GM23338 (cell line): ENCODE data around the gene IL17REL. TPM values are rescaled to one million over a fixed set of nuclear protein-coding genes. Genes with fewer than 3 reads are reported as not detected.

Source experiments
- ATAC-seq: fragments of 200-7000 bp; cut with Tn5 transposase; 3 replicates; pipeline ENCODE4 v1.9.1; 2020
- DNase-seq: peaks from one replicate; pipeline ENCODE4 v3.0.0-alpha.2; 2015; ENCODE audit warnings: low spot score
- H2AFZ ChIP-seq: fragments of 200-600 bp; sonication (generic); 2 replicates; pipeline ENCODE4 v1.8.0; 2016; ENCODE audit warnings: antibody characterized with exemption, mild to moderate bottlenecking, moderate library complexity
- H3F3A ChIP-seq: fragments of 200-600 bp; sonication (generic); replicated peaks from 2 replicates; pipeline ENCODE4 v1.8.0; 2017; ENCODE audit warnings: antibody characterized with exemption, mixed run types, low read depth
- H3K27ac ChIP-seq: fragments of 200-600 bp; sonication (generic); 2 replicates; pipeline ENCODE4 v1.6.1; 2016; ENCODE audit warnings: low read depth
- H3K27me3 ChIP-seq: fragments of 200-600 bp; sonication (generic); 2 replicates; pipeline ENCODE4 v1.8.0; 2016; ENCODE audit warnings: mild to moderate bottlenecking, mixed run types, moderate library complexity; ENCODE audit not compliant: insufficient read depth
- H3K36me3 ChIP-seq: fragments of 200-600 bp; sonication (generic); 2 replicates; pipeline ENCODE4 v1.8.0; 2016; ENCODE audit warnings: mild to moderate bottlenecking; ENCODE audit not compliant: insufficient read depth
- H3K4me1 ChIP-seq: fragments of 200-600 bp; sonication (generic); 2 replicates; pipeline ENCODE4 v1.8.0; 2016; ENCODE audit warnings: mild to moderate bottlenecking, moderate library complexity; ENCODE audit not compliant: insufficient read depth
- H3K4me2 ChIP-seq: fragments of 200-600 bp; sonication (generic); 2 replicates; pipeline ENCODE4 v1.7.1; 2017; ENCODE audit warnings: mixed run types
- H3K4me3 ChIP-seq: fragments of 200-600 bp; sonication (generic); 2 replicates; pipeline ENCODE4 v1.6.1; 2016; ENCODE audit warnings: mixed run types
- H3K79me2 ChIP-seq: fragments of 200-600 bp; sonication (generic); replicated peaks from 2 replicates; pipeline ENCODE4 v1.8.0; 2017; ENCODE audit warnings: mild to moderate bottlenecking; ENCODE audit not compliant: insufficient read depth
- H3K9me2 ChIP-seq: fragments of 200-600 bp; sonication (generic); 2 replicates; pipeline ENCODE4 v1.8.0; 2017; ENCODE audit not compliant: insufficient read depth
- H4K20me1 ChIP-seq: fragments of 200-600 bp; sonication (generic); replicated peaks from 2 replicates; pipeline ENCODE4 v1.8.0; 2017; ENCODE audit warnings: mild to moderate bottlenecking; ENCODE audit not compliant: insufficient read depth
- H3K27ac Mint-ChIP-seq: 2 replicates; pipeline ENCODE4 v1.8.0; 2020; ENCODE audit warnings: inconsistent platforms, mild to moderate bottlenecking, moderate library complexity, mixed read lengths
- H3K27me3 Mint-ChIP-seq: 3 replicates; pipeline ENCODE4 v1.8.0; 2022; ENCODE audit warnings: low read depth, mild to moderate bottlenecking, moderate library complexity, mixed read lengths, inconsistent platforms; ENCODE audit not compliant: insufficient read depth, poor library complexity
- H3K36me3 Mint-ChIP-seq: 3 replicates; pipeline ENCODE4 v1.8.0; 2021; ENCODE audit warnings: low read depth, mild to moderate bottlenecking, inconsistent platforms, moderate library complexity, mixed read lengths
- H3K4me1 Mint-ChIP-seq: 3 replicates; pipeline ENCODE4 v1.8.0; 2020; ENCODE audit warnings: mild to moderate bottlenecking, inconsistent platforms, mixed read lengths
- H3K4me3 Mint-ChIP-seq: 3 replicates; pipeline ENCODE4 v1.8.0; 2021; ENCODE audit warnings: moderate library complexity, mild to moderate bottlenecking, inconsistent platforms, mixed read lengths
- H3K9me3 Mint-ChIP-seq: 3 replicates; pipeline ENCODE4 v1.8.0; 2020; ENCODE audit warnings: moderate library complexity, mild to moderate bottlenecking, inconsistent platforms, mixed read lengths
- CREB1 ChIP-seq: fragments of 250-450 bp; sonication (Bioruptor Pico); IDR thresholded peaks from 2 replicates; pipeline ENCODE4 v1.5.0; 2020; ENCODE audit warnings: low read depth, mild to moderate bottlenecking, moderate library complexity
- CTCF ChIP-seq, 2 experiments: fragments of 200-600 bp in 1 of 2; sonication (generic) in 1 of 2; conservative IDR thresholded peaks; 2 replicates each; pipeline versions ENCODE4 v1.5.1 to v1.6.1; 2016 to 2017; ENCODE audit warnings: antibody characterized with exemption in 2 of 2, low read depth in 2 of 2, mild to moderate bottlenecking in 2 of 2, moderate library complexity in 1 of 2
- ETS1 ChIP-seq: IDR thresholded peaks from 2 replicates; pipeline ENCODE4 v1.6.1; 2016; ENCODE audit warnings: antibody characterized with exemption
- EZH2 ChIP-seq: fragments of 200-600 bp; sonication (generic); IDR thresholded peaks from one replicate; pipeline ENCODE4 v1.8.0; 2017; ENCODE audit warnings: antibody characterized with exemption, mild to moderate bottlenecking, low read depth; ENCODE audit not compliant: unreplicated experiment
- EZH2phosphoT487 ChIP-seq: fragments of 200-600 bp; sonication (generic); IDR thresholded peaks from one replicate; pipeline ENCODE4 v1.8.1; 2018; ENCODE audit warnings: antibody characterized with exemption; ENCODE audit not compliant: unreplicated experiment
- JUNB ChIP-seq: IDR thresholded peaks from one replicate; pipeline ENCODE4 v1.6.1; 2016; ENCODE audit warnings: antibody characterized with exemption; ENCODE audit not compliant: unreplicated experiment
- NANOG ChIP-seq: IDR thresholded peaks from 2 replicates; pipeline ENCODE4 v1.6.1; 2016; ENCODE audit warnings: antibody characterized with exemption, borderline replicate concordance
- POLR2AphosphoS5 ChIP-seq: IDR thresholded peaks from 2 replicates; pipeline ENCODE4 v1.6.1; 2016; ENCODE audit warnings: antibody characterized with exemption, low read depth
- REST ChIP-seq: IDR thresholded peaks from one replicate; pipeline ENCODE4 v1.6.1; 2018; ENCODE audit warnings: antibody characterized with exemption; ENCODE audit not compliant: unreplicated experiment
- STAT1 ChIP-seq: IDR thresholded peaks from one replicate; pipeline ENCODE4 v1.6.1; 2016; ENCODE audit warnings: antibody characterized with exemption; ENCODE audit not compliant: unreplicated experiment
- ZNF114 ChIP-seq: fragments of 250-450 bp; sonication (Bioruptor Pico); IDR thresholded peaks from 2 replicates; pipeline ENCODE4 v1.5.0; 2020; ENCODE audit warnings: mild to moderate bottlenecking, moderate library complexity
- ZNF331 ChIP-seq: fragments of 250-450 bp; sonication (Bioruptor Pico); IDR thresholded peaks from 2 replicates; pipeline ENCODE4 v1.5.0; 2020; ENCODE audit warnings: low read depth, mild to moderate bottlenecking, moderate library complexity
- ZNF462 ChIP-seq: fragments of 250-450 bp; sonication (Bioruptor Pico); IDR thresholded peaks from 2 replicates; pipeline ENCODE4 v1.5.0; 2020; ENCODE audit warnings: mild to moderate bottlenecking, moderate library complexity
- polyA plus RNA-seq: library from polyadenylated mRNA; unstranded; fragments of >200 nt; fragmentation: Nextera tagmentation; extraction: Ambion mirVana; gene quantifications from 2 replicates; pipeline ENCODE4 v1.2.1, GENCODE V29; 2016
- total RNA-seq: library from RNA; depleted of rRNA; stranded (reverse); fragments of >200 nt; shearing (Covaris generic); gene quantifications from 2 replicates; pipeline ENCODE4 v1.2.3, GENCODE V29; 2014

The IL17REL gene
- total and polyA plus RNA-seq, 2 experiments from 2014 or later = 0.31 TPM; not detected in 1

GRCh38 chr22:49994361-49995040 is 18.1 kb downstream of the IL17REL start:
- no peak overlapping the region for H3K27ac ChIP-seq
- no peaks in the 10 kb centered on the region for H3K79me2 ChIP-seq
- H3K9me2 ChIP-seq = no peaks in the 10 kb centered on the region
- no peak overlapping the region for H3K4me3 Mint-ChIP-seq
- H3F3A ChIP-seq = 0 out of 2 replicates have a peak, but pooled peaks cover 3% of the 10 kb centered on the region
- H3K27ac Mint-ChIP-seq = no peak overlapping the region
- DNase-seq (no peak), ATAC-seq (no peak)
- H3K9me3 Mint-ChIP-seq = peaks cover 22% of the 10 kb centered on the region
- H3K4me2 ChIP-seq = no peak overlapping the region
- no peak overlapping the region for H2AFZ ChIP-seq
- H4K20me1 ChIP-seq = no peaks in the 10 kb centered on the region
- no peak for TF ChIP-seq NANOG
- TF ChIP-seq EZH2phosphoT487 = no peak
- no peak for TF ChIP-seq EZH2
- no peak for TF ChIP-seq ZNF462
- no peak for TF ChIP-seq STAT1
- no peak for TF ChIP-seq ZNF331 (CRISPR knock-in tag)
- no peak for TF ChIP-seq JUNB
- no peak for TF ChIP-seq ETS1
- no peak for TF ChIP-seq POLR2AphosphoS5
- no peak for TF ChIP-seq ZNF114 (CRISPR knock-in tag)
- no peak for TF ChIP-seq REST
- TF ChIP-seq CTCF (conservative IDR thresholded peaks at IDR 0.05; ENCODE audit: low read depth in 2 of 2) = no peak
- TF ChIP-seq CREB1 (CRISPR knock-in tag) = no peak
- H3K4me1 ChIP-seq = no peaks in the 10 kb centered on the region; the same call in 1 of the 2 replicates
- peaks cover 13% of the 10 kb centered on the region for H3K4me1 Mint-ChIP-seq
- H3K36me3 ChIP-seq = no peaks in the 10 kb centered on the region
- peaks cover 15% of the 10 kb centered on the region for H3K27me3 Mint-ChIP-seq
- no peaks in the 10 kb centered on the region for H3K27me3 ChIP-seq
- H3K36me3 Mint-ChIP-seq = peaks cover 3% of the 10 kb centered on the region; the same call in 2 of the 3 replicates
- no peak overlapping the region for H3K4me3 ChIP-seq
